Globus pallidus (tissue), 1 donor: Measurements from ENCODE around the gene ZNF805.
"Not testable (repeated sequence)": the region's sequence is repeated elsewhere in the genome, so short reads cannot be mapped to it uniquely, and the experiment has no call there.

Experiments
- DNase-seq: peaks from one replicate; pipeline ENCODE4 v3.0.0-alpha.2; 2015; ENCODE audit warnings: low spot score

The ZNF805 gene

DNA sequence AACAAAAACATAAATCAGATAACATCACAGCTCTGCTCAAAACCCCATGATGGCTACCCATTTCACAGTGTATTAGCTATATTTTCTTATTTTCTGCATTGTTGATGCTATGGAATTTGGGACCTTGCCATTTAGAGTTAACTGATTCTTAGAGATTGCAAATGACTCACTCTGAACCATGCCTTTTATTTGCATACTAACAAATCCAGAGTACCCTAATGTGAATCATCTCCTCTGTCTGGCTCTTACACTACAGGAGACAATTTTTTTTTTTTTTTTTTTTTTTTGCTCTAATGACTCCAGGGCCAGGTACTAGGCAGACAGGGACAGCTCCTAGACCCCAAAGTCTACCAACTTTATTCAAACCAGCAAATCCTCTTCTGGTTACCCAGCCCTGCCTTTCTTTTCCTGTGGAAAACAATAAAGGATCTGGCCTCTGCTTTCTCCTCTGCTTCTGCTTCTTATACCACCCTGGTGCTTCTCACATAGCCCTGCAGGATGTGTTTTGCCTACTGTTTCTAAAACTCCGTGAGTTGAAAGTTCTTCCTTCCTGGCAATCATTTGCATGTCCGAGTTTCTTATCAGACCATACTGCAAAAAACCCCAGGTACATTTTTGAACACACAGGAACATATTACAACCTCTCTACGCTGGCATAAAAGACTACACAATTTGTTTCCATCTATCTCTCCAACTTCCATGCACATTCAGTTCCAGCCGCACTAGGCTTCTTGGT lies 29.3 kb downstream of the ZNF805 start:
- DNase-seq = no peak

DNA sequence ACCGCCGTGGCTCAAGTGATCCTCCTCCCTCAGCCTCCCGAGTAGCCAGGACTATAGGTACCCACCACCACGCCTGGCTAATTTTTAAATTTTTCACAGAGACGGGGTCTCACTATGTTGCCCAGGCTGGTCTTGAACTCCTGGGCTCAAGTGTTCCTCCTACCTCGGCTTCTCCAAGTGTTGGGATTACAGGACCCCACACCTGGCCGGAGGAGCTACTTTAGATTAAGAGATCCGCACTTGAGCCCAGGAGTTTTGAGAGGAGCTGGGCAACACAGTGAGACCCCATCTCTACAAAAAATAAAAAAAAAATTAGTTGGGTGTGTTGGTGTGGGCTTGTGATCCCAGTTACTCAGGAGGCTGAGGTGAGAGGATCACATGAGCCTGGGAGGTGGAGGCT lies 30.8 kb downstream of the ZNF805 start:
- DNase-seq = no peak

DNA sequence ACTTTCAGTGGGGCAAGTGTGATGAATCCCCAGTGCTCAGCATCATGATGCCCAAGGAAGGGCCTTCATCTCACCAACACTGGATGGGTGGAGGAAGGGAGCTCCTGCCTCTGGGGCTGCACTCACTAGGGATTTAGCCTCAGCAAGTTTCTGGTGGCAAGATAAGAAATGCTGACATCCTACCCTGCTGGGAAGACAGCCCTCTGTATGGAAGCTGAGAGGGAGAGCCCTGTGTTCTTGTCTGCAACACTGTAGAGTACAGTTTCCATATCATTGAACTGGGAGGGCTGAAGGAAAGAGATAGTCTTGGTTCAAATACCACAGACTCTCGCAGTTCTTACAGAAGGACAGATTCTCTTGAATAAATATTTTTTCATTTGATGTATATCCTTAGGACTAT lies 32.6 kb downstream of the ZNF805 start:
- DNase-seq = no peak

DNA sequence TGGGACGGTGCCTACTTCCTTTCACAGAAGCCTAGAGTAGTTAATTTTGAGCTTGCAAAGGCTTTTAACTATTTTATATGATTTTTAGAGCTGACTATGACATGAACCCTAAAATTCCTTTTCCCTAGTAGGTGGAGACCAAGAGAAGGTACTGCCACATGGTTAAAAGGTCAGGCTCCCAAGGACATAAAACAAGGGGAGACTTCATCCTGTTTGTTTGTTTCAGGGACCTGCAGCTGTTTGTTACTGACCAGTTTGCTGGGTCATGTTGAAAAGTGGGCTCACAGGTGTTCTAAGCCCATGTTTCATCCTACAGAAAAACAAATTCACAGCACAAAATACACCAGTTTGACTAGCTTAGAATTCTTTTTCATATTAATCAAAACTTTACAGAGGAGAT lies 36.0 kb downstream of the ZNF805 start:
- no peak for DNase-seq

GRCh38 chr19:57278481-57278880 lies 38.0 kb downstream of the ZNF805 start:
- DNase-seq = not testable (repeated sequence)

- DNase-seq = peak; percentile 90
Observed at GRCh38 chr19:57279418-57280164, 39.2 kb downstream of the ZNF805 start.

GRCh38 chr19:57280165-57280961 lies 39.9 kb downstream of the ZNF805 start, which contains the start of gene ZNF460:
ZNF460 (plus strand) TSS chr19:57280485; CDS start chr19:57280807, 322 bp downstream.
- peak; percentile 96 for DNase-seq

DNA sequence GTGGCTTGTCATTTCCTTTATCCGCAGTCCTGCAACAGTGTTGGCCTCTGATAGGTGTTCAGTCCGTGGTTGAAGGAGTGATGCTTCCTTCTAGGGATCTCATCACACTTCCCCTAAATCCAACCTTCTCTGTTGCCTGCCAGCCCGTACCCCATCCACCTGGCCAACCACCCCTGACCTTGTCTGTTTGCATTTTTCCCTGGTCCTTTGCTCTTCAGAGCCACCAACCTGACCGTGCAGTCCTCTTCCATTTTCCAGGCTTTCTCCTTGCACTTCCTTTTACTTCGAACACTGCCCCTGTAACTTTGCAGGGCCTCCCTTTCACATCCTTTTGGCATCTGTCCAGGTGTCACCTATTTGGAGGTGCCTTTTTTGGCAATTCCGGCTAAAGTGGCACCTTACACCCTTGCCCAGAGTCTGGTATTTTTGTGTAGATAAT lies 40.5 kb downstream of the ZNF805 start:
- no peak for DNase-seq

DNA sequence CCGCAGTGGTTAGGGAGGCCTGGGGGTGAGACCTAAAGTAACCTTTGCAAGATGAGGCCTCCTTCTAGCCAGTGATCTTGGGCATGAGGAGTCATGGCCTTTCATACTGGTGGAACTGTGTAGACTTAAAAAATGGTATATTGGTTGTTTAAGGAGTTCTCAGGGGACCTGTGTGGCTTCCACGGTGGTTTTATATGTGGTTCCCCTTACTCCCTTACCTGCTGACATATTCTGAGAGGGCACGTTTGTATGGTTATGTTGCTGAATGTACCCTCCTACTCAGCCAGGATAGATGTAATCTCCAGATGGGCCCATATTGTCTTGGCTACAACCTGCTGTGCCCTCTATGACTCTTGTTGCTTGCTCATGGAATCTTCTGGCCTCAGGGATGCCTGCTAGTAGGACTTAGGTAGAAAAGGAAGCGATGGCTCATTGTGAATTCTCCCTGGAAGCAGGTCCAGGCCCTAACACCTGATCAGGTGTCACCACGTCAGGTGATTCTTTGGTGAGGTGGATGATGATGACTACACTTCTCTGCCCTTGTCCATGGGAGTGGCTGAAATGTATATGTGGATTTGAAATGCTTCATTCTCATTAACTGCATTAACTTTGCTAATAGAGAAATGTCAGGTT lies 41.7 kb downstream of the ZNF805 start:
- no peak for DNase-seq

- no peak for DNase-seq
Observed at GRCh38 chr19:57288373-57288772, 47.9 kb downstream of the ZNF805 start.

- DNase-seq = no peak
Observed at GRCh38 chr19:57290970-57291369, 50.5 kb downstream of the ZNF805 start.

- no peak for DNase-seq
Observed at GRCh38 chr19:57292547-57292946, 52.1 kb downstream of the ZNF805 start.

- no peak for DNase-seq
Observed at GRCh38 chr19:57293719-57294118, 53.3 kb downstream of the ZNF805 start.

GRCh38 chr19:57302020-57302465 lies 61.6 kb downstream of the ZNF805 start:
- no peak for DNase-seq

- DNase-seq = no peak
Observed at GRCh38 chr19:57302727-57303401, 62.4 kb downstream of the ZNF805 start.
